Motor neuron (in vitro differentiated cells): Measurements from ENCODE around the gene FAM3D. TPM values are rescaled to one million over a fixed set of nuclear protein-coding genes. Genes with fewer than 3 reads are reported as not detected.
A peak's percentile ranks its signal among the peaks of the same experiment; 100 is the strongest.

Experiments used
- ATAC-seq, 8 experiments: fragments of 200-7000 bp; cut with Tn5 transposase; replicated peaks in 6 of 8; 2 replicates each; pipeline ENCODE4 v1.8.0; 2021; ENCODE audit warnings: mild to moderate bottlenecking in 8 of 8, moderate library complexity in 8 of 8
- H3K27ac ChIP-seq, 2 donors: fragments of 250-450 bp; sonication (Bioruptor Pico); 2 replicates each; pipeline ENCODE4 v1.9.0; 2021; ENCODE audit warnings: antibody characterized with exemption in 2 of 2, mild to moderate bottlenecking in 2 of 2, moderate library complexity in 1 of 2
- H3K4me1 ChIP-seq, 2 donors: fragments of 250-450 bp; sonication (Bioruptor Pico); replicated peaks in 1 of 2; 2 replicates each; pipeline ENCODE4 v1.6.1; 2021; ENCODE audit warnings: antibody characterized with exemption in 2 of 2, mild to moderate bottlenecking in 2 of 2, moderate library complexity in 1 of 2
- H3K4me3 ChIP-seq, 5 donors: fragments of 250-450 bp; sonication (Bioruptor Pico); 2 replicates each; pipeline ENCODE4 v1.9.0; 2021; ENCODE audit warnings: antibody characterized with exemption in 5 of 5, mild to moderate bottlenecking in 5 of 5, moderate library complexity in 4 of 5
- WGBS, 10 experiments: fragments of 450-650 bp; shearing (Covaris generic); methylation state at CpG; one replicate each; pipeline ENCODE4 v1.0.0; 2022; 5-methylcytosine and 5-hydroxymethylcytosine counted together
- in situ Hi-C, 9 experiments: fragments of 400-800 bp; cut with MboI; loops; one replicate each; pipeline ENCODE4 v1.15.0; 2021; ENCODE audit warnings: low sequenced_read_pairs in 9 of 9, low pct_unique_long_range_greater_than_20kb in 2 of 9; ENCODE audit not compliant: unreplicated experiment in 9 of 9
- total RNA-seq, 8 experiments: library from RNA; unstranded; fragments of 300-600 nt; gene quantifications; 2 replicates each; pipeline versions ENCODE4 v1.2.3 to v1.2.4, GENCODE V29; 2022

Gene FAM3D
- total RNA-seq, 8 experiments from 2014 or later, result 0.16 to 0.50 (median 0.18) TPM; not detected in 4

- Histone ChIP-seq H3K27ac (no peak overlapping the region), H3K4me1 (peaks cover 0 to 9% of the 10 kb centered on the region in 2 donors), H3K4me3 (no peak overlapping the region)
- ATAC-seq, result peak; percentile 92 to 99 (median 96)
- in situ Hi-C loops, result no loop called here
- WGBS, 10 experiments, result 3 to 100% (median 47%) methylated on average over 1 to 14 of the region's 25 CpGs; no CpG with 5 or more reads in 2 of the 10 experiments
Observed at GRCh38 chr3:58640700-58641372, 25.7 kb downstream of the FAM3D start.

GRCh38 chr3:58639842-58640241 is 26.7 kb downstream of the FAM3D start:
- in situ Hi-C loops, result no loop called here
- no peak overlapping the region for H3K4me3 ChIP-seq
- no peak for ATAC-seq
- H3K4me1 ChIP-seq, result peaks cover 0 to 9% of the 10 kb centered on the region in 2 donors
- 54 to 96% (median 94%) methylated on average over 3 to 5 of the region's 10 CpGs; no CpG with 5 or more reads in 6 of the 10 experiments for WGBS, 10 experiments
- no peak overlapping the region for H3K27ac ChIP-seq

- ATAC-seq, result no peak
- peaks cover 0 to 9% of the 10 kb centered on the region in 2 donors for H3K4me1 ChIP-seq
- in situ Hi-C loops, result no loop called here
- H3K4me3 ChIP-seq, result no peak overlapping the region
- no peak overlapping the region for H3K27ac ChIP-seq
- 0 to 80% (median 68%) methylated on average over 1 to 4 of the region's 4 CpGs; no CpG with 5 or more reads in 3 of the 10 experiments for WGBS, 10 experiments
Observed at GRCh38 chr3:58639001-58639400, 27.6 kb downstream of the FAM3D start.

GRCh38 chr3:58638591-58638990 is 28.0 kb downstream of the FAM3D start:
- no peak overlapping the region for H3K4me3 ChIP-seq
- WGBS, 10 experiments, result 0 to 100% (median 46%) methylated on average over 1 to 6 of the region's 6 CpGs; no CpG with 5 or more reads in 2 of the 10 experiments
- peak in 5 of 8 experiments; percentile 24 to 59 (median 30) for ATAC-seq
- peaks cover 0 to 13% of the 10 kb centered on the region in 2 donors for H3K4me1 ChIP-seq
- H3K27ac ChIP-seq, result no peak overlapping the region
- in situ Hi-C loops, result no loop called here

GRCh38 chr3:58637509-58637908 is 29.1 kb downstream of the FAM3D start:
- peaks cover 0 to 14% of the 10 kb centered on the region in 2 donors for H3K4me1 ChIP-seq
- no peak for ATAC-seq
- no peak overlapping the region for H3K27ac ChIP-seq
- in situ Hi-C loops, result no loop called here
- WGBS, 10 experiments, result 20 to 80% (median 52%) methylated on average over 1 to 5 of the region's 5 CpGs; no CpG with 5 or more reads in 4 of the 10 experiments
- no peak overlapping the region for H3K4me3 ChIP-seq

GRCh38 chr3:58635371-58636285 is 30.9 kb downstream of the FAM3D start:
- in situ Hi-C loops, result no loop called here
- Histone ChIP-seq H3K4me3 (no peak overlapping the region), H3K4me1 (peaks cover 0 to 12% of the 10 kb centered on the region in 2 donors), H3K27ac (no peak overlapping the region)
- ATAC-seq, result no peak
- 59 to 100% (median 80%) methylated on average over 3 to 16 of the region's 24 CpGs; no CpG with 5 or more reads in 1 of the 10 experiments for WGBS, 10 experiments

- no peak overlapping the region for H3K27ac ChIP-seq
- in situ Hi-C loops, result no loop called here
- H3K4me3 ChIP-seq, result no peak overlapping the region
- WGBS, 10 experiments, result 66 to 95% (median 85%) methylated on average over 1 to 7 of the region's 8 CpGs; no CpG with 5 or more reads in 4 of the 10 experiments
- peaks cover 0 to 11% of the 10 kb centered on the region in 2 donors for H3K4me1 ChIP-seq
- peak in 7 of 8 experiments; percentile 6 to 60 (median 38) for ATAC-seq
Observed at GRCh38 chr3:58633157-58633865, 33.3 kb downstream of the FAM3D start.

GRCh38 chr3:58631742-58632141 is 34.8 kb downstream of the FAM3D start:
- Histone ChIP-seq H3K4me3 (no peak overlapping the region), H3K4me1 (peaks cover 4 to 14% of the 10 kb centered on the region in 2 donors), H3K27ac (no peak overlapping the region)
- in situ Hi-C loops, result no loop called here
- ATAC-seq, result no peak
- WGBS, 10 experiments, result 26 to 90% (median 45%) methylated on average over 1 to 3 of the region's 4 CpGs; no CpG with 5 or more reads in 6 of the 10 experiments

GRCh38 chr3:58630710-58631092 is 35.9 kb downstream of the FAM3D start:
- in situ Hi-C loops, result no loop called here
- 0 to 100% (median 60%) methylated on average over 1 to 4 of the region's 5 CpGs; no CpG with 5 or more reads in 5 of the 10 experiments for WGBS, 10 experiments
- H3K27ac ChIP-seq, result no peak overlapping the region
- peaks cover 4 to 14% of the 10 kb centered on the region in 2 donors for H3K4me1 ChIP-seq
- H3K4me3 ChIP-seq, result no peak overlapping the region
- ATAC-seq, result no peak

- peak; percentile 38 to 84 (median 72) for ATAC-seq
- Histone ChIP-seq H3K4me3 (no peak overlapping the region), H3K4me1 (peaks cover 4 to 14% of the 10 kb centered on the region in 2 donors), H3K27ac (no peak overlapping the region)
- in situ Hi-C loops, result no loop called here
- WGBS, 10 experiments, result 0 to 40% (median 18%) methylated on average over 2 to 6 of the region's 9 CpGs; no CpG with 5 or more reads in 2 of the 10 experiments
Observed at GRCh38 chr3:58630076-58630709, 36.4 kb downstream of the FAM3D start.

GRCh38 chr3:58629629-58630028 is 36.9 kb downstream of the FAM3D start:
- Histone ChIP-seq H3K4me1 (peaks cover 4 to 14% of the 10 kb centered on the region in 2 donors), H3K27ac (no peak overlapping the region), H3K4me3 (no peak overlapping the region)
- ATAC-seq, result no peak
- 20 to 100% (median 88%) methylated on average over 1 to 2 of the region's 2 CpGs; no CpG with 5 or more reads in 3 of the 10 experiments for WGBS, 10 experiments
- in situ Hi-C loops, result loop anchor here in 1 of 9 experiments (10.0 kb wide), 1 partner anchor 55 kb away; the partner anchor contains the start of gene FAM107A
